Activated CD8-positive, alpha-beta memory T cell treated with anti-CD3 and anti-CD28 coated beads, Interleukin-2, amount 10 ng/mL, durations not matched to agents 7 days and 5 days (primary cell): Measurements from ENCODE around the gene SPON1. TPM values are rescaled to one million over a fixed set of nuclear protein-coding genes. Genes with fewer than 3 reads are reported as not detected.
"Not testable (repeated sequence)": the region's sequence is repeated elsewhere in the genome, so short reads cannot be mapped to it uniquely, and the experiment has no call there.

Source experiments
- ATAC-seq: fragments of 150-1000 bp; cut with Tn5 transposase; one replicate; pipeline ENCODE4 v1.10.0; 2021; ENCODE audit warnings: moderate library complexity
- CTCF ChIA-PET: fragments of 350-600 bp; sonication (Branson Sonifier 250); formaldehyde crosslinking; loops from one replicate; lab custom pipeline; 2021; ENCODE audit warnings: antibody characterized with exemption; lab: Charles Lee
- DNase-seq: peaks from one replicate; pipeline ENCODE4 v3.0.0-alpha.2; 2020
- H3K27ac Mint-ChIP-seq: one replicate; pipeline ENCODE4 v1.8.0; 2021; ENCODE audit warnings: mild to moderate bottlenecking, mixed read lengths
- H3K27me3 Mint-ChIP-seq: one replicate; pipeline ENCODE4 v1.8.0; 2021; ENCODE audit warnings: mixed read lengths
- H3K36me3 Mint-ChIP-seq: one replicate; pipeline ENCODE4 v1.8.0; 2021; ENCODE audit warnings: mild to moderate bottlenecking, mixed read lengths
- H3K4me1 Mint-ChIP-seq: one replicate; pipeline ENCODE4 v1.8.0; 2021; ENCODE audit warnings: mixed read lengths
- H3K4me3 Mint-ChIP-seq: one replicate; pipeline ENCODE4 v1.8.0; 2021; ENCODE audit warnings: mild to moderate bottlenecking, moderate library complexity, mixed read lengths
- H3K9me3 Mint-ChIP-seq: one replicate; pipeline ENCODE4 v1.8.0; 2022; ENCODE audit warnings: low read depth, mixed read lengths
- total RNA-seq, 2 experiments: library from RNA; stranded (reverse); gene quantifications; one replicate each; pipeline ENCODE4 v1.2.3, GENCODE V29; 2021

Gene SPON1
- total RNA-seq, 2 experiments from 2014 or later, result not detected

DNA sequence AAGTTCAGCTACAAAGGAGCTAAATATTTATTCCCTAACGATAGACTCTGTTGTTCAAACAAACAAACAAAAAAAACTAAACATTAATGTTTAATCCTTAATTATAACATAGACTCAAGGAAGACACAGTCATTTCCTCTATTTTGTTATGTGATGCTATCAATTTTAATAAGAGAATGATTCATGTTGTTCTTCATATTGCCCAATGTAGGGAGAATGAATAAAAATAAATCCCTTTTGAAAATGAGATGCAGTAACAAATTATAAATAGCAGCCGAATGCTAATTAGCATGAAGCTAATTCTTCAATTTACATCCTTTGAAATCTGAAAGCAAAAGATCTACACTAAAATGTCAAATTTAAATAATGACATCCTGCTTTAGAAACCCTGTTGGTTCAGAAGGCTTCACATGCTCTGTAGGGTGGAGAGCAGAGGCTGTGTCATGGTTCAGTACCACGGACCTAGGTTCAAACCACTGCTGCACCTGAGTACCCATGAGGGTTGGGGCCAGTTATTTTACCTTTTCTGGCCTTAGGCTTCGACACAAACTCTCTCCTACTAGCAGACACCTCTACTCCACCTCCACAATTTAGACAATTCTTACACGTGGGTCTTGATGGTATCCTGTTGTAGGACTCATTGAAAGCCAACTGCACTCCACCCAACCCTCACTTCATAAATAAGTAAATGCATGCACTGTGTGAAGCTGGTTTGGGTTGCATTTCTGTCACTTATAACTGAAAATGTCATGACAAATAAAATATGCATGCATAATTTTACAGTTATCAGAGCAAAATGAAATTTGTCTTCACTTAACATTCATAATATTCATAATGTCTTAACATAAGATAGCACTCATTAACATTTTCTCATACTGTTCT, 307.4 kb downstream of the SPON1 start:
- CTCF ChIA-PET, result interaction anchor here (0.8 kb wide), 1 partner anchor 149 kb away, joined by 3 read pairs; no protein-coding TSS in a partner anchor

DNA sequence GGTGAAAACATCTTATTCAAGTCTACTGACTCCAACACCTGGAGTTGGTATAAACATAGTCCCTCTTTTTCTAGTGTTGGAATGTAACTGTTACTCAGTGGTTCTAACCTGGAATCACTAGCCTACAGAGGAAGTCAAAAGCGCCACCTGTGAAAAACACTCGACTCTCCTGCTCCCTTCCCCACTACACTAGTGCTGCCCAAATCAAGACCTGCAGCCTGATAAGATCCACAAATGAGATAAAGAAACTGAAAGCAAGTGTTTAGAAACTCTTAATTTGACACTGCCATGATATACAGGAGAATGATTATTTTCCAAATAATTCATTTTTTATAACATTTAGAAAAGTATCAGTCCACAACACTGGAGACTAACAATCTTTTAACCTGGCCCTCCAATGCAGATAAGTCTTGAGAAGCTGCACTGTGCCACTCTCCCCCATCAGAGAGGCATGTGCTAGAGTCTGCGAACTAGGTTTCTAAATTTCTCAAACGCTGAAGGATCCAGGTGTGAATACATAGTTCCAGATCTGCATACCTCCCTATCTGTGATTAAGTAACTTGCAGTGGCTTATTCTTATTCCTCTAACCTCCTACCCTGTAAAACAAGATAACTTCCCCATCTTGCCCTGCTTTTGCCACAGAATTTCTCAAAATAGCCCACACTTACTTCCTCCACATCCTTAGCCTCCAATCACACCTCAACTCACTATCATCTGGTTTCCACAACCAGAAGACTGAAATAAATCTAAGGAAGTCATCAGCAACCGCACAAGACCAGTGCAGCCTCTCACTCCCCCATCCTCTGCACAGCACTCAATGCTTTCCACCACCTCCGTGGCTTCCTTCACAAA, 308.4 kb downstream of the SPON1 start:
- Mint-ChIP-seq H3K4me3 (peak overlapping the region; percentile 55), H3K4me1 (peaks cover 39% of the 10 kb centered on the region), H3K9me3 (peaks cover 1% of the 10 kb centered on the region), H3K27me3 (no peaks in the 10 kb centered on the region), H3K27ac (peak overlapping the region; percentile 84), H3K36me3 (peaks cover 51% of the 10 kb centered on the region)
- ATAC-seq (peak; percentile 88), DNase-seq (peak; percentile 76)
- CTCF ChIA-PET, result no interaction called here

More for the DNA sequence above, 307.4 kb downstream of the SPON1 start:
- H3K4me3 Mint-ChIP-seq, result no peak overlapping the region
- DNase-seq (no peak), ATAC-seq (no peak)
- H3K27me3 Mint-ChIP-seq, result no peaks in the 10 kb centered on the region
- H3K36me3 Mint-ChIP-seq, result peaks cover 51% of the 10 kb centered on the region
- H3K4me1 Mint-ChIP-seq, result peaks cover 32% of the 10 kb centered on the region
- H3K27ac Mint-ChIP-seq, result peak overlapping the region; percentile 31
- H3K9me3 Mint-ChIP-seq, result peaks cover 1% of the 10 kb centered on the region

DNA sequence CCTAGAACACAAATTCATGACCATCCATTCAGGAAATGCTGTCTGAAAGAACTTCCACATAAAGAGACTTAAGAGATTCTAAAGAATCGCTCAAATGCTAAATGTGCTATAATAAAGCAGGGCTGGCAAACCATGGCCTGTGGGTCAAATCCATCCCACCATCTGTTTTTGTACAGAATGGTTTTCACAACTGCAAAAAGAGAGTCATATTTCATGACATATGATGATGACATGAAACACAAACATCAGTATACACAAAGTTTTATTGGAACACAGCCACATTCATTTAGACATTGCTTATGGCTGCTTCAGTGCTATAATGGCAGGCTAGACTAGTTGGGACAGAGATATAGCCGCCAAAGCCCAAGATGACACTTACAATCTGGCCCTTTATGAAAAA, 311.4 kb downstream of the SPON1 start:
- CTCF ChIA-PET, result no interaction called here
- Mint-ChIP-seq H3K4me3 (no peak overlapping the region), H3K27ac (no peak overlapping the region), H3K9me3 (peaks cover 1% of the 10 kb centered on the region), H3K36me3 (peaks cover 44% of the 10 kb centered on the region), H3K27me3 (no peaks in the 10 kb centered on the region), H3K4me1 (peaks cover 52% of the 10 kb centered on the region)
- ATAC-seq (no peak), DNase-seq (no peak)

DNA sequence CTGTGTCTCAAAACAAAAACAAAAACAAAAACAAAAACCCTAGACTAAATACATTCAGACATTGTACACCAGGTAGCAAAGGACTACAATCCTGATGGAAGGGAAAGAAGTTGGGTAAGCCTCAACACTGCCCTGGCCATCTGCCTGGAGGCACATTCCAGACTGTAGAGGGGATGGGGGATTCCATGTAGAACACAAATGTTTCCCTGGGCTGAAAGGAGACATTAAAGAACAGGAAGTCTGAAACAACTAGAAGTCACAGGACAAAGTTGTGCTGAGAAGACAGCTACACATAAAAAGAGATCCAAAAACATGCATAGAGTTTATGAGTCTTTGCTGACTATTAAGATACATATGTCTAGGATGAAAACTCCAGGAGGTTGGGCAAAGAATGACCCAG, 312.6 kb downstream of the SPON1 start:
- no peak overlapping the region for H3K4me3 Mint-ChIP-seq
- peaks cover 1% of the 10 kb centered on the region for H3K9me3 Mint-ChIP-seq
- H3K36me3 Mint-ChIP-seq, result peaks cover 50% of the 10 kb centered on the region
- peak overlapping the region; percentile 17 for H3K27ac Mint-ChIP-seq
- H3K4me1 Mint-ChIP-seq, result peaks cover 48% of the 10 kb centered on the region
- CTCF ChIA-PET, result interaction anchor here (1.1 kb wide), 1 partner anchor 143 kb away, joined by 3 read pairs; no protein-coding TSS in a partner anchor
- H3K27me3 Mint-ChIP-seq, result no peaks in the 10 kb centered on the region
- DNase-seq, result no peak
- ATAC-seq, result no peak

DNA sequence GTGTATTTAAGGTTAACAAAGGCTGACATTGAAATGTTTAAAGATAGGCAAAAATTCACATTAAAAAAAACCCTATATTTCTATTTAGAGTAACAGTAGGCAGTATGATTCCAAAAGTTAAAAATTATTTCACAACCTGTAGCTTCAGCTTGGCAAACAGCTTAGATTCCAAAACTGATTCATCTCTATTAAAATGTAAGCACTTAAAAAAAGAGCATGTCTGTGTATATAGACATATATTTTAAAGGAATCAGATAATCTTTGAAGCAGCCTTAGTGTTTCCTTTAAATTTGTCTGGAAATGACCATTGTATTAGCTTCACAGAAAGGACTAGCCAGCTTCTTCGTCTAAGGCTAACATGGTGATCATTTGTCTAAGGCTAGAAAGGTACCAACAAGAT, 316.3 kb downstream of the SPON1 start:
- H3K27ac Mint-ChIP-seq, H3K9me3 Mint-ChIP-seq, H3K27me3 Mint-ChIP-seq, H3K4me3 Mint-ChIP-seq, DNase-seq, ATAC-seq, CTCF ChIA-PET: not testable (repeated sequence)
- H3K36me3 Mint-ChIP-seq, result peaks cover 42% of the 10 kb centered on the region
- peaks cover 19% of the 10 kb centered on the region for H3K4me1 Mint-ChIP-seq

DNA sequence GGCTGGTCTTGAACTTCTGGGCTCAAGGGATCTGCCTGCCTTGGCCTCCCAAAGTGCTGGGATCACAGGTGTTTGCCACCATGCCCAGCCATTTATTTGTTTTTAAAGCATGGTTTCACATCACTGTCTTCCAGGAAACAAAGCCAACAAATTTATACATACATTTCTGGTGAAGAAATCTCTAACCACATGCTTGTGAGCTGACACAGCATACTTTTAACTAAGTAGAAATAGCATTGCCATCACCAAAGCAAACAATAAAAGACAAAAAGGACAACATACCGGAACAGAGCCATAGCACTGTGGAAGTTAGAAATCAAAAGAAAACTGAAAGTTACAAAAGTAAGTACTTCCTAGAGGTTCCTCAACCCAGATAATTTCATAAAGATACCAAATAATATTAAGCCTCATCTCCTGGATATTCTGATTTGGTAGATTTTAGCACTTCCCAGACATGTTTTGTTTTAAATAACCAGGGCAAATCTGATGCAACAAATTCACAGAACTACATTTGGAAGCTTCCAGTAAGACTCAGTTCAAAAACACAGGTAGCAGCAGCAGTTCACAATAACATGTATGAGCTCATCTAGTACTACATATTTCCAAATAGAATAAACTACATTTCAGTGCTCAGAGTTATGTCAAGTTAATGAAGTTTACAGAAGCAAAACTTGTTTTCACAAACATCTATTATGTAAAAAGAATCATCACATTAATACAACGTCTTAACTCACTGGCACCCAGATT, 325.8 kb downstream of the SPON1 start:
- Mint-ChIP-seq H3K27me3 (no peaks in the 10 kb centered on the region), H3K4me3 (peak overlapping the region; percentile 52), H3K4me1 (peaks cover 35% of the 10 kb centered on the region), H3K36me3 (peaks cover 51% of the 10 kb centered on the region), H3K27ac (peak overlapping the region; percentile 90), H3K9me3 (no peaks in the 10 kb centered on the region)
- no peak for DNase-seq
- ATAC-seq, result peak; percentile 86
- CTCF ChIA-PET, result interaction anchor here (1.1 to 2.9 kb wide), 4 partner anchors 12 to 165 kb away, joined by 4 to 10 read pairs (median 6); no protein-coding TSS in a partner anchor

DNA sequence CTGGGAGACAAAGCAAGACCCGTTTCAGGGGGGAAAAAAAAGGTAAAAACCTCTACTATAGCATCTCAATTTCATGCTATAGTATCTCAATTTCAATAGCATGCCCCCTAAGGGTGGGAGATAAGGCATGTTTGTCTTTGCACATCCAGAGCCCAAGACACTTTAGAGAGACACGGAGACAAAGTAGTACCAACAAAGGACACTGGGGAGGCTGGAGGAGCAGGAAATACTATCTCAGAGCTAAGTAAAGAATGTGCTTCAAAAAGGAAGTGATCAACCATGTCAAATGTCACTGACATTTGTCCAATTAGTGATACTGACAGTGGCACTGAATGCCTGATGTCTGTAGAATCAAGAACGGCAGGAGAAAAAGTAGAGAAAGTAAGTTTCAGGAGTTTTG, 327.9 kb downstream of the SPON1 start:
- H3K27ac Mint-ChIP-seq, result no peak overlapping the region
- no peaks in the 10 kb centered on the region for H3K27me3 Mint-ChIP-seq
- DNase-seq (no peak), ATAC-seq (no peak)
- H3K4me3 Mint-ChIP-seq, result no peak overlapping the region
- H3K4me1 Mint-ChIP-seq, result peaks cover 35% of the 10 kb centered on the region
- no peaks in the 10 kb centered on the region for H3K9me3 Mint-ChIP-seq
- H3K36me3 Mint-ChIP-seq, result peaks cover 62% of the 10 kb centered on the region
- CTCF ChIA-PET, result interaction anchor here (1.0 to 2.1 kb wide), 4 partner anchors 14 to 165 kb away, joined by 3 to 6 read pairs (median 4); no protein-coding TSS in a partner anchor

DNA sequence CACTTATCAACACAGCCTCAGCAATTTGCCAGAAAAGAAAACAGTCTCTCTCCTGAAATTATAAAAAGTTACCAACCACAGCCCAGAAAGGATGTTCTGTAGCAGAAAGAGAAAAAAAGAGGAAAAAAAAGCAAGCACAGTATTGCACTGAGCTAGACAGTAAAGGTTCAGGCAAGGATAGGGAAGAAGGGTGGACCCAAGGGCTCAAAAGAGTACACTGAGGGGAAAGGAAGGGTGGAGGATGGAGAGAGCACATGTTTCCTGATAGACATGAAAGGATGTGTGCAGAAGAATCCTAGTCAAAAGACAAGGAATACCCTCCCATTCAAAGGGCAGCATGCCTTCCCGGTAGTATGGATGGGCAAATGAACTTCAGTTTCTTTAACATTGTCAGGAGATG, 337.4 kb downstream of the SPON1 start:
- no peaks in the 10 kb centered on the region for H3K9me3 Mint-ChIP-seq
- no peak overlapping the region for H3K4me3 Mint-ChIP-seq
- H3K27ac Mint-ChIP-seq, result no peak overlapping the region
- H3K4me1 Mint-ChIP-seq, result peaks cover 21% of the 10 kb centered on the region
- no peaks in the 10 kb centered on the region for H3K27me3 Mint-ChIP-seq
- peaks cover 6% of the 10 kb centered on the region for H3K36me3 Mint-ChIP-seq
- CTCF ChIA-PET, result interaction anchor here (1.0 to 6.4 kb wide), 8 partner anchors 9 to 608 kb away, joined by 3 to 77 read pairs (median 10); no protein-coding TSS in a partner anchor
- DNase-seq, result no peak
- no peak for ATAC-seq

DNA sequence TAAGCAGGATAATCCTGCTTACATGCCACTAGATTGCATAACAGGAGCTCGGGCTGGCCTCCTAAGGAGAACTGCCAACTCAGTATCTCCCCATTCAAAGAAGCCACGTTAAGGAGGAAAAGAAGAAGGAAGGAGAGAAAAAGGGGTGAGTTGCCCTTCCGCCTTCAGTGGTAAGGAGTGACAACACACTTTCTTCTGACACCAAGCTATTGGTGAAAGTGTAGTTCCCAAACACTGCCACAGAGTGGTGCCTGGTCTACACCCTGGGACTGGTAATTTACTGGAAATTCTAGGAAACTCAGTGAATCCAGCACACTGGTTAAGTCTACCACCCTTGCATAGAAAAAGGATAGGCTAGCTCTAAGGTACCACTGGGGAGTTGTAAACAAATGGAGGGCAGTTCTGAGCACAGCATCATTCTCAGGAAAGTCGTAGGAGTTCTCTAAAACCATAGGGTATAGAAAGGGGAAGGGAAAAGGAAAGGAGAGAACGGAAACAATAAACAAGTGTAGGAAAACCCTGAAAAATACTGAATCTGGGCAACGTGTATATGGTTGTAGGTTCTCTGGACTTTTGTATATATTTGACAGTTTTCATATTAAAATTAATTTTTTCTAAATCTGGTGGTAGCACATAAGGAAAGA, 338.3 kb downstream of the SPON1 start:
- no peak overlapping the region for H3K4me3 Mint-ChIP-seq
- ATAC-seq (peak; percentile 88), DNase-seq (peak; percentile 70)
- H3K9me3 Mint-ChIP-seq, result no peaks in the 10 kb centered on the region
- H3K27me3 Mint-ChIP-seq, result no peaks in the 10 kb centered on the region
- H3K4me1 Mint-ChIP-seq, result peaks cover 21% of the 10 kb centered on the region
- CTCF ChIA-PET, result interaction anchor here (0.6 to 6.4 kb wide), 29 partner anchors 8 to 607 kb away, joined by 3 to 77 read pairs (median 4); no protein-coding TSS in a partner anchor
- H3K27ac Mint-ChIP-seq, result no peak overlapping the region
- H3K36me3 Mint-ChIP-seq, result peaks cover 1% of the 10 kb centered on the region

DNA sequence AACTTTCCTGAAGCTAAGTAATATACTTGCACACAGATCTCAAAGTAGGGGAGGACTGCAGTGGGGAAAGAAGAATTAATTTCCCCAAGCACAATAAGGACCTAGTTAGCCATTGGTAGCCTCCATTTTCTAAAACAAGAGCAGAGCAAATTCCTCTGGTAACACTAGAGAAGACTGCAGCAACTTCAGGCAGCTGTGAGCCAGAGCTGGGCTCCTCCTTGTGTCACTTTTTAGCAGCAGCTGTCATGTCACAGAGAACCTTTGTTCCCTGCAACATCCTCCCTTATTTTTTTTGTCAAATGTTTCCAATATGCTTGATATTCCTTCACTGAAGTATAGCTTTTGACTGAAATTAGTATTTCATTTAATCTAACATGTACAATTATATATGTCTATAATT, 342.1 kb downstream of the SPON1 start:
- CTCF ChIA-PET, result interaction anchor here (0.7 to 6.4 kb wide), 14 partner anchors 8 to 173 kb away, joined by 3 to 77 read pairs (median 3); no protein-coding TSS in a partner anchor
- no peaks in the 10 kb centered on the region for H3K27me3 Mint-ChIP-seq
- H3K4me1 Mint-ChIP-seq, result peaks cover 16% of the 10 kb centered on the region
- no peaks in the 10 kb centered on the region for H3K9me3 Mint-ChIP-seq
- H3K36me3 Mint-ChIP-seq, result no peaks in the 10 kb centered on the region
- DNase-seq (no peak), ATAC-seq (no peak)
- no peak overlapping the region for H3K27ac Mint-ChIP-seq
- no peak overlapping the region for H3K4me3 Mint-ChIP-seq

DNA sequence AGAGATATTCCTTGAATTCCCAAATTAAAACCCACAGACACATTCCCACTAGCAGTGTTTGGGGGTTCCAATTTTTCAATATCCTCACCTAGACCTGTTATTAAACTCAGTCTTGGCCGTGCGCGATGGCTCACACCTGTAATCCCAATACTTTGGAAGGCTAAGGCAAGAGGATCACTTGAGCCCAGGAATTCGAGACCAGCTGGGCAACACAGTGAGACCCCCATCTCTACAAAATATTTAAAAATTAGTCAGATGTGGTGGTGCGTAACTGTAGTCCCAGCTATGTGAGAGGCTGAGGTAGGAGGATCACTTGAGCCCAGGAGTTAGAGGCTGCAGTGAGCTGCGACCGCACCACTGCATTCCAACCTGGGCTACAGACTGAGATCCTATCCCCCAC, 343.1 kb downstream of the SPON1 start:
- Mint-ChIP-seq H3K4me3 (no peak overlapping the region), H3K9me3 (no peaks in the 10 kb centered on the region), H3K27me3 (no peaks in the 10 kb centered on the region), H3K36me3 (no peaks in the 10 kb centered on the region), H3K4me1 (peaks cover 16% of the 10 kb centered on the region), H3K27ac (no peak overlapping the region)
- CTCF ChIA-PET, result interaction anchor here (0.8 to 6.4 kb wide), 8 partner anchors 9 to 155 kb away, joined by 3 to 77 read pairs (median 4); no protein-coding TSS in a partner anchor
- ATAC-seq (no peak), DNase-seq (no peak)

DNA sequence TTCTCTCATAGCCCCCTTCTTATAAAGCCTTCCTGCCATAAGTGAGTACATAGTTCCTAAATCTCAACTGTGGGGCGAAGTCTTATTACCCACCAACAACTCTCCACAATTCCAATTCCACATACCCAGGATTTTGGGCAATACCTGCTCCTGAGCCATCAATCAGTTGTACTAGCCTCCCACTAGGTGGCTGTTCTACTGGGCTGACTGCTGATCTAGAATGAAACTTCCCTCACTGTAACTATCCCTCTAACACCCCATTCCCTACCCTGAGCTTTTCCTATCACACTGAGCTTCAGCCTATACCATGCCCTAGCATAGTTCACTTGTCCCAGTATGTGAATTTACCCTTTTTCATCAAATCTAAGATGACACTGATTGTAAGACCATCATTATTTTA, 344.0 kb downstream of the SPON1 start:
- no peak for ATAC-seq
- no peak for DNase-seq
- Mint-ChIP-seq H3K27me3 (no peaks in the 10 kb centered on the region), H3K4me1 (peaks cover 16% of the 10 kb centered on the region), H3K4me3 (no peak overlapping the region), H3K27ac (no peak overlapping the region), H3K9me3 (no peaks in the 10 kb centered on the region), H3K36me3 (no peaks in the 10 kb centered on the region)
- CTCF ChIA-PET, result interaction anchor here (0.7 to 1.4 kb wide), 3 partner anchors 14 to 112 kb away, joined by 3 to 6 read pairs (median 4); no protein-coding TSS in a partner anchor
